PC-3 (cell line): ENCODE results near the gene NOM1. TPM values are rescaled to one million over a fixed set of nuclear protein-coding genes. Genes with fewer than 3 reads are reported as not detected.
A peak's percentile ranks its signal among the peaks of the same experiment; 100 is the strongest.

Experiments
- ATAC-seq: fragments of 200-7000 bp; cut with Tn5 transposase; 2 replicates; pipeline ENCODE4 v1.9.1; 2020; ENCODE audit warnings: mild to moderate bottlenecking, moderate library complexity
- BruUV-seq: library from RNA; stranded (reverse); fragments of 400-500 nt; replicated peaks from 2 replicates; lab custom pipeline; 2021; lab: Mats Ljungman, UMichigan
- CTCF ChIA-PET: fragments of 300-600 bp; sonication (Branson Sonifier 250); formaldehyde crosslinking; loops from one replicate; lab custom pipeline; 2022; ENCODE audit warnings: antibody characterized with exemption; lab: Charles Lee
- POLR2A ChIA-PET: fragments of 300-600 bp; sonication (Branson Sonifier 250); formaldehyde crosslinking; loops from one replicate; lab custom pipeline; 2022; ENCODE audit warnings: antibody characterized with exemption; ENCODE audit not compliant: unreplicated experiment; lab: Charles Lee
- DNase-seq: peaks from one replicate; pipeline ENCODE4 v3.0.0-alpha.2; 2015
- H2AFZ ChIP-seq: fragments of 300-600 bp; sonication (generic); 2 replicates; pipeline ENCODE4 v1.6.0; 2016; ENCODE audit warnings: antibody characterized with exemption, low read length
- H3F3A ChIP-seq: fragments of 300-600 bp; sonication (generic); one replicate; pipeline ENCODE4 v1.6.0; 2017; ENCODE audit warnings: antibody characterized with exemption, low read length, control low read depth, mild to moderate bottlenecking; ENCODE audit not compliant: unreplicated experiment
- H3K27ac ChIP-seq: fragments of 300-600 bp; sonication (generic); 2 replicates; pipeline ENCODE4 v1.5.1; 2016; ENCODE audit warnings: mild to moderate bottlenecking, low read length
- H3K27me3 ChIP-seq: fragments of 300-600 bp; sonication (generic); 2 replicates; pipeline ENCODE4 v1.6.1; 2016; ENCODE audit warnings: low read length, mixed read lengths
- H3K36me3 ChIP-seq: fragments of 300-600 bp; sonication (generic); 2 replicates; pipeline ENCODE4 v1.6.1; 2016; ENCODE audit warnings: low read depth, mixed run types, low read length, mixed read lengths
- H3K4me1 ChIP-seq: fragments of 300-600 bp; sonication (generic); 2 replicates; pipeline ENCODE4 v1.5.1; 2016; ENCODE audit warnings: low read length; ENCODE audit not compliant: insufficient read depth
- H3K4me2 ChIP-seq: fragments of 300-600 bp; sonication (generic); 2 replicates; pipeline ENCODE4 v1.6.0; 2016; ENCODE audit warnings: low read length
- H3K4me3 ChIP-seq: fragments of 300-600 bp; sonication (generic); 2 replicates; pipeline ENCODE4 v1.5.1; 2016; ENCODE audit warnings: mild to moderate bottlenecking, low read length, mixed read lengths
- H3K79me2 ChIP-seq: fragments of 300-600 bp; sonication (generic); 2 replicates; pipeline ENCODE4 v1.6.1; 2017; ENCODE audit warnings: low read length, mixed read lengths
- H3K9ac ChIP-seq: fragments of 300-600 bp; sonication (generic); 2 replicates; pipeline ENCODE4 v1.6.0; 2016; ENCODE audit warnings: mild to moderate bottlenecking, low read length
- H3K9me2 ChIP-seq: fragments of 300-600 bp; sonication (generic); replicated peaks from 2 replicates; pipeline ENCODE4 v1.6.1; 2016; ENCODE audit warnings: mixed run types, low read length, mixed read lengths
- H3K9me3 ChIP-seq: fragments of 300-600 bp; sonication (generic); 2 replicates; pipeline ENCODE4 v1.6.1; 2016; ENCODE audit warnings: low read length, mixed read lengths
- H4K20me1 ChIP-seq: fragments of 300-600 bp; sonication (generic); 2 replicates; pipeline ENCODE4 v1.6.1; 2016; ENCODE audit warnings: low read length, mixed read lengths
- EZH2 ChIP-seq: fragments of 300-600 bp; sonication (generic); IDR thresholded peaks from one replicate; pipeline ENCODE4 v1.6.1; 2017; ENCODE audit warnings: antibody characterized with exemption, mild to moderate bottlenecking, low read length; ENCODE audit not compliant: unreplicated experiment
- EZH2phosphoT487 ChIP-seq: fragments of 300-600 bp; sonication (generic); IDR thresholded peaks from 2 replicates; pipeline ENCODE4 v1.6.1; 2018; ENCODE audit warnings: mild to moderate bottlenecking, antibody characterized with exemption, low read length, borderline replicate concordance
- intact Hi-C: fragments of 100-400 bp; cut with micrococcal nuclease; formaldehyde crosslinking; loops from 2 replicates; pipeline ENCODE4 v1.9.0; 2023
- total RNA-seq: library from RNA; depleted of rRNA; stranded (reverse); fragments of >200 nt; gene quantifications from 2 replicates; pipeline ENCODE4 v1.2.3, GENCODE V29; 2014
- TF ChIP-seq, protein P1 (sequence below): fragments of 300-600 bp; sonication (generic); conservative IDR thresholded peaks from 2 replicates; pipeline ENCODE4 v1.5.1; 2017; ENCODE audit warnings: antibody characterized with exemption, low read depth, mild to moderate bottlenecking, low read length

NOM1 gene
- total RNA-seq, 1 experiment from 2014 or later = 17.7 TPM

DNA sequence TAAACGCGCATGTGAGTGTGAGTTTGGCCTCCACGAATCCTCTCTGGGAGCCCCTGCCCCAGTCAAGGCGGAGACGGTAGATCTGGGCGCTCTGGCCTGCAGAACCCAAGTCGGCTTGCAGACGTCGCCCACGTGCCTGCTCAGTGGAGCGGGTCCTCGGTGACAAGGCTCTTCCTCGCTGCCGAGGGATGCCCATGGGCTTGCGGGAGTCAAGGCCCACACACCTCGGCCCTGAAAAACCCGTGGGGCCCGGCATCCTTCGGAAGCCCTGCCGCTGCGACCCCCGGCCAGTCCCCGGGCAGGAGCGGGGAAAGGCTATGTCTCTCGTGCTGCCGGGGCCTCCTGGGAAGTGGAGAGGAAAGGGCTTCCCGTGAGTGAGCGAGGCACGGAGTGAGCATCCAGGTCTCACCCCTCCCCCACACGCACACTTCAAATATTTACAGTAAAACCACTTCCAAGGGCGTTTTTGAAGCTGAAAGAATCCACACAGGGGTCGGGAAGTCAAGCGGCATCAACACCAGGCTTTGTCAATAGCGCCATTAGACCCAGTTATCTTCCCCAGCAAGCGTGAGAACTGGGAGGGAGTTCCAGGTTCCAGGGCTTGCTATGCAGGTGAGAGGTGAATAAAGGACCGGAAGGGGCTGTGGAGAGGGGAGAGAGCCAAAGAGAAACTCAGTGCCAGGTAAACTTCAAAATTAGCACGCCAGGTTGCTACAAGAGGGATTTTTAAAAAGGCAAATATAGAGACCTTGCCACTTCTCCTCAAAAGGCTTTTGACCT, 62.0 kb downstream of the NOM1 start:
- Histone ChIP-seq H3K4me3 (peak overlapping the region; percentile 72), H2AFZ (peak overlapping the region; percentile 84), H4K20me1 (no peaks in the 10 kb centered on the region), H3K79me2 (0 out of 2 replicates have a peak, but pooled peaks cover 4% of the 10 kb centered on the region), H3K27ac (no peak overlapping the region), H3K9ac (peak overlapping the region; percentile 62), H3K9me3 (no peaks in the 10 kb centered on the region), H3F3A (no peaks in the 10 kb centered on the region), H3K4me2 (peak overlapping the region; percentile 93), H3K36me3 (no peaks in the 10 kb centered on the region), H3K9me2 (no peaks in the 10 kb centered on the region), H3K27me3 (peaks cover 21% of the 10 kb centered on the region), H3K4me1 (peaks cover 13% of the 10 kb centered on the region)
- peak; percentile 2; the same call in 1 of the 2 replicates for ATAC-seq
- TF ChIP-seq, protein P1, sequence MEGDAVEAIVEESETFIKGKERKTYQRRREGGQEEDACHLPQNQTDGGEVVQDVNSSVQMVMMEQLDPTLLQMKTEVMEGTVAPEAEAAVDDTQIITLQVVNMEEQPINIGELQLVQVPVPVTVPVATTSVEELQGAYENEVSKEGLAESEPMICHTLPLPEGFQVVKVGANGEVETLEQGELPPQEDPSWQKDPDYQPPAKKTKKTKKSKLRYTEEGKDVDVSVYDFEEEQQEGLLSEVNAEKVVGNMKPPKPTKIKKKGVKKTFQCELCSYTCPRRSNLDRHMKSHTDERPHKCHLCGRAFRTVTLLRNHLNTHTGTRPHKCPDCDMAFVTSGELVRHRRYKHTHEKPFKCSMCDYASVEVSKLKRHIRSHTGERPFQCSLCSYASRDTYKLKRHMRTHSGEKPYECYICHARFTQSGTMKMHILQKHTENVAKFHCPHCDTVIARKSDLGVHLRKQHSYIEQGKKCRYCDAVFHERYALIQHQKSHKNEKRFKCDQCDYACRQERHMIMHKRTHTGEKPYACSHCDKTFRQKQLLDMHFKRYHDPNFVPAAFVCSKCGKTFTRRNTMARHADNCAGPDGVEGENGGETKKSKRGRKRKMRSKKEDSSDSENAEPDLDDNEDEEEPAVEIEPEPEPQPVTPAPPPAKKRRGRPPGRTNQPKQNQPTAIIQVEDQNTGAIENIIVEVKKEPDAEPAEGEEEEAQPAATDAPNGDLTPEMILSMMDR = no peak
- no peak for TF ChIP-seq EZH2phosphoT487
- no peak for TF ChIP-seq EZH2
- CTCF ChIA-PET = no interaction called here
- POLR2A ChIA-PET = no interaction called here
- peak; percentile 12 for DNase-seq
- no TSS peak for BruUV-seq
- intact Hi-C loops = no loop called here

DNA sequence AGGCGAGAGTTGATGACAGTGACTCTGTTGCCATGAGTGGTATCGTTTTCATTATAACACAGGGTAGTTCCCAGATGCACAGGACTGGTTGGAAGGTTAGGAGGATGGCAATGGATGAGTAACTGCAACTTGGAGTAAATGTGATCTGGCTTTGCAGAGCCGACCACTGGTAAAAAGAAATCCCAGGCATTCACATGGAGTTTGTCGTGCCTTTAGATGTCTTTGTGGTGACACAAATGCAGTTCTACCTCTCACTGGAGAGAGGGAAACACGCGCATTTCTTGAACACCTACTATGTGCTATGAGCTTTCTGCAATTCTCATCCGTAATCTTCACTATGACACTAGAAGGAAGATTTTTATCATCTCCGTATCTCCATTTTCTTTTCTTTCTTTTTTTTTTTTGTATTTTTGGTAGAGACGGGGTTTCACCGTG, 62.6 kb downstream of the NOM1 start:
- ATAC-seq = no peak
- POLR2A ChIA-PET = no interaction called here
- Histone ChIP-seq H3K9ac (no peak overlapping the region), H3K4me2 (peak overlapping the region; percentile 93), H3K4me1 (peaks cover 13% of the 10 kb centered on the region), H2AFZ (peak overlapping the region; percentile 84), H4K20me1 (no peaks in the 10 kb centered on the region), H3K27ac (no peak overlapping the region), H3K36me3 (no peaks in the 10 kb centered on the region), H3K9me3 (no peaks in the 10 kb centered on the region), H3K79me2 (0 out of 2 replicates have a peak, but pooled peaks cover 4% of the 10 kb centered on the region), H3F3A (no peaks in the 10 kb centered on the region), H3K27me3 (peaks cover 27% of the 10 kb centered on the region), H3K4me3 (peak overlapping the region; percentile 72), H3K9me2 (no peaks in the 10 kb centered on the region)
- DNase-seq = no peak
- intact Hi-C loops = no loop called here
- no TSS peak for BruUV-seq
- CTCF ChIA-PET = no interaction called here
- TF ChIP-seq, protein P1 = no peak
- TF ChIP-seq EZH2phosphoT487 = no peak
- no peak for TF ChIP-seq EZH2

DNA sequence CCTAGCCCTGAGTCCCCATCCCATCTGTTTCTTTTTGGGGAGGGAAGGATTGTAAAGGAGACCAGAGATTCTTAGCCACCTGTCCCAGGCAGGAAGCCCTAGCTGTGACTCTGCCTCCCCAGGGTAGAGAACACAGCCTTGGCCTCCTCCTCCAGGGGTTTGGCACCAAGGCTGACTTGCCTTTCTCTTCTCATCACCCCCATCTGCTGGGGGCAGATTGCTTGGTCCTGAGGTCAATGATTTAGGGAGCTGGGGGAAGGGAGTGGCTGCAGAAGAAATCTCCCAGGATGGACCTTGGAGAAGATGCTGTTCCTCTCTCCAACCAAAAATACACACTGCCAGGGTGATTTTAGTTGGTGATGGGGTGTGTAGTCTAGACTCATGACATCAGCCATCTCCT, 63.6 kb downstream of the NOM1 start:
- no peaks in the 10 kb centered on the region for H3K9me3 ChIP-seq
- CTCF ChIA-PET = no interaction called here
- no peak for DNase-seq
- no TSS peak for BruUV-seq
- TF ChIP-seq EZH2 (no peak), EZH2phosphoT487 (no peak)
- TF ChIP-seq, protein P1 = no peak
- no peak overlapping the region for H3K4me3 ChIP-seq
- no peak overlapping the region for H3K27ac ChIP-seq
- H3K4me2 ChIP-seq = no peak overlapping the region
- H3K9ac ChIP-seq = no peak overlapping the region
- POLR2A ChIA-PET = no interaction called here
- no peaks in the 10 kb centered on the region for H3K36me3 ChIP-seq
- H4K20me1 ChIP-seq = no peaks in the 10 kb centered on the region
- H3K4me1 ChIP-seq = peaks cover 13% of the 10 kb centered on the region
- H3F3A ChIP-seq = no peaks in the 10 kb centered on the region
- 0 out of 2 replicates have a peak, but pooled peaks cover 4% of the 10 kb centered on the region for H3K79me2 ChIP-seq
- ATAC-seq = no peak
- H3K9me2 ChIP-seq = no peaks in the 10 kb centered on the region
- intact Hi-C loops = no loop called here
- H2AFZ ChIP-seq = no peak overlapping the region
- peaks cover 36% of the 10 kb centered on the region for H3K27me3 ChIP-seq
